Common myeloid progenitor, CD34-positive (primary cell): Measurements from ENCODE around the gene SHISAL1.

Experiments used
- CTCF ChIA-PET: fragments of 350-600 bp; sonication (Branson Sonifier 250); formaldehyde crosslinking; loops from one replicate; lab custom pipeline; 2021; ENCODE audit warnings: antibody characterized with exemption; lab: Charles Lee
- POLR2A ChIA-PET: fragments of 350-600 bp; sonication (Branson Sonifier 250); formaldehyde crosslinking; loops from one replicate; lab custom pipeline; 2021; ENCODE audit warnings: antibody characterized with exemption; lab: Charles Lee
- DNase-seq, 3 donors: peaks; one replicate each; pipeline versions ENCODE4 v3.0.0 to v3.0.0-alpha.2; 2013
- H3K27ac ChIP-seq, 2 experiments: 1 replicate in 1 of 2; 2 replicates in 1 of 2; pipeline ENCODE4 v1.7.0; 2013; ENCODE audit warnings: inconsistent platforms in 2 of 2, low read length in 2 of 2, mild to moderate bottlenecking in 2 of 2, low read depth in 1 of 2, moderate library complexity in 1 of 2; ENCODE audit not compliant: severe bottlenecking in 2 of 2, insufficient read depth in 1 of 2, poor library complexity in 1 of 2
- H3K27me3 ChIP-seq, 5 experiments: replicated peaks in 2 of 5; 1 replicate in 3 of 5; 2 replicates in 2 of 5; pipeline versions ENCODE4 v1.6.1 to v1.7.0; 2013; ENCODE audit warnings: low read length in 4 of 5, mild to moderate bottlenecking in 2 of 5, moderate library complexity in 2 of 5, inconsistent platforms in 1 of 5; ENCODE audit not compliant: insufficient read depth in 5 of 5, control insufficient read depth in 4 of 5
- H3K36me3 ChIP-seq, 4 experiments: 1 replicate in 2 of 4; 2 replicates in 2 of 4; pipeline versions ENCODE4 v1.6.1 to v1.7.0; 2013; ENCODE audit warnings: low read length in 3 of 4, control low read depth in 1 of 4, mild to moderate bottlenecking in 1 of 4; ENCODE audit not compliant: control insufficient read depth in 4 of 4, insufficient read depth in 4 of 4
- H3K4me1 ChIP-seq, 4 experiments: 1 replicate in 3 of 4; 2 replicates in 1 of 4; pipeline versions ENCODE4 v1.6.1 to v1.7.1; 2013; ENCODE audit warnings: low read length in 3 of 4, mild to moderate bottlenecking in 3 of 4, control low read depth in 1 of 4, inconsistent platforms in 1 of 4, moderate library complexity in 1 of 4; ENCODE audit not compliant: control insufficient read depth in 4 of 4, insufficient read depth in 4 of 4; ENCODE audit errors: control extremely low read depth in 1 of 4
- H3K4me3 ChIP-seq, 7 experiments: 1 replicate in 4 of 7; 2 replicates in 3 of 7; pipeline versions ENCODE4 v1.5.1 to v1.7.0; 2013; ENCODE audit warnings: mild to moderate bottlenecking in 7 of 7, low read length in 6 of 7, moderate library complexity in 6 of 7, inconsistent platforms in 2 of 7, low read depth in 2 of 7, control low read depth in 1 of 7; ENCODE audit not compliant: insufficient read depth in 4 of 7, control insufficient read depth in 1 of 7; ENCODE audit errors: extremely low read depth in 1 of 7
- H3K9me3 ChIP-seq, 5 experiments: 1 replicate in 4 of 5; 2 replicates in 1 of 5; pipeline versions ENCODE4 v1.6.1 to v1.7.1; 2013; ENCODE audit warnings: low read length in 4 of 5, mild to moderate bottlenecking in 2 of 5, inconsistent platforms in 1 of 5, low read depth in 1 of 5, moderate library complexity in 1 of 5; ENCODE audit not compliant: control insufficient read depth in 4 of 5, insufficient read depth in 2 of 5; ENCODE audit errors: control extremely low read depth in 1 of 5
- WGBS: methylation state at CpG from one replicate; pipeline ENCODE4 v1.1.5; 2013; ENCODE audit not compliant: insufficient coverage; 5-methylcytosine and 5-hydroxymethylcytosine counted together

Gene SHISAL1

DNA sequence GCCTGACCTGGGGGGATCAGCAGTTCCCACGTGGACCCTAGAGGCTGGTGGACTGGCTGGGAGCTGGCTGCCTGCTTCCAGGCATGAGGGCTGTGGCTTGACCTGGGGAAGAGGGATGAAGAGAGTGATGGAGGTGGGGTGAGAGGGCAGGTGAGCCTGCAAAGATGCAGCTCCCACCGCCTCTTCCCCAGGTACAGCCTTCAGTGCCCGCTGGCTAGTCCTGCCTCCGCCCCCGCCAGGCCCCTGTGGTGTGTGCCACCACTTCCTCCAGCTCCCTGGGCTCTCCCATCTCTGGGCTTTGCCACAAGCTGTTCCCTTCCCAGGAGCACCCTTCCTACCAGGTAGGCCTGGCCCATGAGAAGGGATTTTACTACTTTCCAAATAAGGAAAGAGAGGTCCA lies 112.9 kb downstream of the SHISAL1 start:
- ChIA-PET CTCF (interaction anchor here (1.6 kb wide), 1 partner anchor 114 kb away, joined by 4 read pairs; no protein-coding TSS in a partner anchor), POLR2A (no interaction called here)
- Histone ChIP-seq H3K4me3 (no peak overlapping the region), H3K27me3 (no peaks in the 10 kb centered on the region), H3K36me3 (peaks cover 14 to 93% (median 68%) of the 10 kb centered on the region in 4 experiments), H3K4me1 (peaks cover 0 to 24% (median 20%) of the 10 kb centered on the region in 4 experiments), H3K27ac (no peak overlapping the region), H3K9me3 (no peaks in the 10 kb centered on the region)
- DNase-seq: no peak
- WGBS: 87% methylated on average over 5 of the region's 5 CpGs

DNA sequence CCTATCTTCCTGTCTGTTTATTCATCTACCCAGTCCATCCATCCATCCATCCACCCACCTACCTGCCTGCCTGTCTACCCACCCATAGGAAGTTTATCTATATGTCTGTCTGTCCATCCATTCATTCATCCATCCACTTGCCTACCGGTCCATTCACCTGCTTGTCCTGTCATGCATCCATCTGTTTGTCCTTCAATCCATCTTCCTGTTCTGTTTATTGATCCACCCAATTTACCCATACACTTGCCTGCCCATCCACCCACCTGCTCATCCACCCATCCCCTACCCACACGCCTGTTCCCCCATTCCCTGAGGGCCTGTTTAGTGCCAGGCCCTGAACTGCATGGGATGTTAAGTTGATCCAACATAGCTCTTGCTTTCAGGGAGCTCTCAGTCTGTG lies 113.6 kb downstream of the SHISAL1 start:
- 97% methylated on average over 2 of the region's 2 CpGs for WGBS
- CTCF ChIA-PET: no interaction called here
- POLR2A ChIA-PET: no interaction called here
- no peak overlapping the region for H3K4me3 ChIP-seq
- peaks cover 14 to 93% (median 67%) of the 10 kb centered on the region in 4 experiments for H3K36me3 ChIP-seq
- peaks cover 0 to 24% (median 20%) of the 10 kb centered on the region in 4 experiments for H3K4me1 ChIP-seq
- no peaks in the 10 kb centered on the region for H3K27me3 ChIP-seq
- no peaks in the 10 kb centered on the region for H3K9me3 ChIP-seq
- no peak overlapping the region for H3K27ac ChIP-seq
- no peak for DNase-seq

DNA sequence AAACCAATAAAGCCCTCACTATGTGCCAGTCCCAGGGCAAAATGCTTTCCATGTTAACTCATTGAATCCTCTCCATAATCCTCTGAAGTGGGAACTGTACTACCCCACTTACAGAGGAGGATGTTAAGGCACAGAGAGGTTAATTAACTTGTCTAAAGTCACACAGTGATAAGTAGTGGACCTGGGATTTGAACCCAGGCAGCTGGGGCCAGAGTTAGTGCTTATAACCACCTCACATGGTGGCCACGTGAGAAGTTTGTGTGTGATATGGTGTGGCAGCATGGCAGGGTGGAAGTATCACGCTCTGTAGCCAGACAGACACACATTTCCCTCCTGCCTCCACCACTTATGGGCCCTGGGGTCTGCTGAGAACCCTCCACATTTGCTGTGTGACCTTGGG lies 115.5 kb downstream of the SHISAL1 start:
- ChIA-PET POLR2A (no interaction called here), CTCF (no interaction called here)
- WGBS: no CpG with 5 or more reads among the region's 2 CpGs
- Histone ChIP-seq H3K27ac (no peak overlapping the region), H3K9me3 (no peaks in the 10 kb centered on the region), H3K4me1 (peaks cover 0 to 42% (median 35%) of the 10 kb centered on the region in 4 experiments), H3K27me3 (no peaks in the 10 kb centered on the region), H3K4me3 (no peak overlapping the region), H3K36me3 (peaks cover 19 to 96% (median 63%) of the 10 kb centered on the region in 4 experiments)
- no peak for DNase-seq

DNA sequence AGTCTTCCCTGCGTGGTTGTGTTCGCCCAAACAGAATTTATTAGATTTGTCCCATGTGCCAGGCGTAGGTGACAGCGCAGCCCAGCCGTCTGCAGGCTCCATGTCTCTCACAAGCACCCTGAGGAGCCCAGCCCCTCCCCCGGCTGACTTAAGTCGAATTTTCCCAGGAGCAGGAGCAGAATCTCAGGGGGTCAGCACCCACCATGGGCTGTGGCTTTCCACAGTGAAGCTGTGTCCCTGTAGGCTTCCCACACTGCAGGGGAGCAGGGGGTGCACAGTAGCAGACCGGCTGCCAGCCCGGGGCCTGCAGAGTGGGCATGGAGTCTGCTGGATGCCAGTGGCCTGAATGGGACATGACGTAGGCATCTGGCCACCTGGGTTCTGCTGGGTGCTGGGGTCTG lies 116.0 kb downstream of the SHISAL1 start:
- POLR2A ChIA-PET: no interaction called here
- WGBS: 92% methylated on average over 10 of the region's 10 CpGs
- H3K36me3 ChIP-seq: peaks cover 19 to 92% (median 58%) of the 10 kb centered on the region in 4 experiments
- H3K27me3 ChIP-seq: no peaks in the 10 kb centered on the region
- H3K9me3 ChIP-seq: no peaks in the 10 kb centered on the region
- DNase-seq: no peak
- no peak overlapping the region for H3K27ac ChIP-seq
- CTCF ChIA-PET: no interaction called here
- H3K4me3 ChIP-seq: no peak overlapping the region
- peaks cover 1 to 47% (median 39%) of the 10 kb centered on the region in 4 experiments for H3K4me1 ChIP-seq

DNA sequence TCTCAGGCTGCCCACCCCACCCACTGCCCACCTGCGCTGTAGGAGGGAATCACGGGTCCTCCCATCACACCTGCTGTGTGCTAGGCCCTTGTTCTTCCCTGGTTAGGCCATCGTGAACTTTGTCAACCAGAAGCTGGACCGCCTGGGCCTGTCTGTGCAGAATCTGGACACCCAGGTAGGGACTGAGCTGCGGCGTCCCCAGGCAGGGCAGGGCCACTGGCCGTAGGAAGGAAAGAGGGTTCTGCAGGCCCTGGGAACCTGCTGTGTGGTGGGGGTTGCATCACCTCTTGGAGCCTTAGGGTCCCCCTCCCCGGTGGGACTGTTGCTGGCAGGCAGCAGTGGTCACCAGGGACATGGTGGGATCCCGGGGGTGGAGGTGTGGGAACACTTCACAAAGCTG lies 116.5 kb downstream of the SHISAL1 start:
- Histone ChIP-seq H3K9me3 (no peaks in the 10 kb centered on the region), H3K4me1 (peaks cover 4 to 52% (median 44%) of the 10 kb centered on the region in 4 experiments), H3K27ac (no peak overlapping the region), H3K36me3 (peaks cover 17 to 90% (median 53%) of the 10 kb centered on the region in 4 experiments), H3K4me3 (no peak overlapping the region), H3K27me3 (no peaks in the 10 kb centered on the region)
- no peak for DNase-seq
- ChIA-PET CTCF (interaction anchor here (0.9 to 1.8 kb wide), 3 partner anchors 13 to 16 kb away, joined by 3 to 4 read pairs (median 3); partner anchors contain the start of gene PARVG), POLR2A (no interaction called here)
- 98% methylated on average over 5 of the region's 9 CpGs for WGBS

DNA sequence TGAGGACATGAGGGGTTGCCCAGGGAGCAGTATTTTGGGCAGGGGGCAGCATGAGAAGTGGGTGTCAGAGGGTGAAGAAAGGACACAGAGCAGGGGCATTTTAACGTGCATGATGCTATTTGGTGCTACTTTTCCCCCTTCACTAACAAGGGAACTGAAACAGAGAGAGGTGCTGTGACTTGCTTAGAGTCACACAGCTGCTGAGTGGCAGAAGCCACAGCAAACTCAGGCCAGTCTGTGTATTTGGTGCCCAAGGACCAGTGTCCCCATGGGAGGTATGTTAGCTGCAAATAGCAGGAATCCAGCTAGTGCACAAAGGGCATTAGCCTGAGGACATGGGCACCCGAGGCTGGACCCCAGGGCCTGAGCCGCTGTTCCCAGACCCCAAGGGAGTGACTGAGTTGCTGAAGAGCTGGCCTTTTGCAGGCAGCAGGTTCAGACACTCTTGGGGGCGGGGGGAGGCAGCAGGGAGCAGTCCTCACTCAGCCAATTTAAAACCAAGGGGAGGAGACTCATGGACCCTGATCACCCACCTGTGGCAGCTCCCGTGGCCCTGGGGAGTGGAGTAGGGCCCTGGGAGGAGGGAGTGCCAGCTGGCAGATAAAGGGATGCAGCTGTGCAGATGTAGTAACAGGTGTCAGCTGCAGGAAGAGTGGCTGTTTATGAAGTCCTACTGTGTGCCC lies 117.4 kb downstream of the SHISAL1 start:
- POLR2A ChIA-PET: no interaction called here
- peaks cover 17 to 88% (median 50%) of the 10 kb centered on the region in 4 experiments for H3K36me3 ChIP-seq
- peaks cover 4 to 52% (median 41%) of the 10 kb centered on the region in 4 experiments for H3K4me1 ChIP-seq
- WGBS: 96% methylated on average over 3 of the region's 5 CpGs
- CTCF ChIA-PET: interaction anchor here (0.9 to 1.8 kb wide), 3 partner anchors 12 to 16 kb away, joined by 3 to 4 read pairs (median 3); partner anchors contain the start of gene PARVG
- no peak overlapping the region for H3K4me3 ChIP-seq
- no peaks in the 10 kb centered on the region for H3K27me3 ChIP-seq
- DNase-seq: no peak
- H3K27ac ChIP-seq: no peak overlapping the region
- H3K9me3 ChIP-seq: no peaks in the 10 kb centered on the region

DNA sequence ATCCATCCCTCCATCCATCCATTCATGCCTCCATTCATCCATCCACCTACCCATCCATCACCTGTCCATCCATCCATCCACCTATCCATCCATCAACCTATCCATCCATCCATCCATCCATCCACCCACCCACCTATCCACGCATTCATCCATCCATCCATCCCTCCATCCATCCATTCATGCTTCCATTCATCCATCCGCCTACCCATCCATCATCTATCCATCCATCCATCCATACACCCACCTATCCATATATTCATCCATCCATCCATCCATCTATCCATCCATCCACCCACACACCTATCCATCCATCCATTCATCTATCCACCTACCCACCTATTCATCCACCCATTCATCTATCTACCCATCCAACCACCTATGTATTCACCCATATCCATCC lies 118.2 kb downstream of the SHISAL1 start:
- Histone ChIP-seq H3K9me3 (no peaks in the 10 kb centered on the region), H3K4me1 (peaks cover 4 to 44% (median 34%) of the 10 kb centered on the region in 4 experiments), H3K27me3 (no peaks in the 10 kb centered on the region), H3K36me3 (peaks cover 17 to 86% (median 48%) of the 10 kb centered on the region in 4 experiments), H3K27ac (no peak overlapping the region), H3K4me3 (no peak overlapping the region)
- ChIA-PET POLR2A (no interaction called here), CTCF (interaction anchor here (1.8 kb wide), 1 partner anchor 11 kb away, joined by 4 read pairs; no protein-coding TSS in a partner anchor)
- DNase-seq: no peak
- WGBS: 100% methylated on average over 2 of the region's 2 CpGs
